Effector memory CD8-positive, alpha-beta T cell (primary cell): ENCODE measurements around the gene EEFSEC.

Experiments used
- ATAC-seq: fragments of 150-1000 bp; cut with Tn5 transposase; replicated peaks from 2 replicates; pipeline ENCODE4 v1.10.0; 2021; ENCODE audit warnings: mild to moderate bottlenecking, moderate library complexity
- DNase-seq, 3 experiments: peaks; one replicate each; pipeline ENCODE4 v3.0.0; 2021
- H3K27ac Mint-ChIP-seq, 2 donors: one replicate each; pipeline ENCODE4 v1.8.0; 2022; ENCODE audit warnings: mild to moderate bottlenecking in 2 of 2, mixed read lengths in 2 of 2, moderate library complexity in 2 of 2
- H3K27me3 Mint-ChIP-seq, 2 donors: one replicate each; pipeline ENCODE4 v1.8.0; 2022; ENCODE audit warnings: mixed read lengths in 2 of 2
- H3K36me3 Mint-ChIP-seq: one replicate; pipeline ENCODE4 v1.8.0; 2022; ENCODE audit warnings: mild to moderate bottlenecking, moderate library complexity, mixed read lengths; ENCODE audit not compliant: insufficient read depth
- H3K4me1 Mint-ChIP-seq, 2 donors: one replicate each; pipeline ENCODE4 v1.8.0; 2022; ENCODE audit warnings: low read depth in 2 of 2, mixed read lengths in 2 of 2
- H3K4me3 Mint-ChIP-seq, 2 donors: one replicate each; pipeline ENCODE4 v1.8.0; 2022; ENCODE audit warnings: mild to moderate bottlenecking in 2 of 2, mixed read lengths in 2 of 2, moderate library complexity in 2 of 2
- H3K9me3 Mint-ChIP-seq, 2 donors: one replicate each; pipeline ENCODE4 v1.8.0; 2022; ENCODE audit warnings: mixed read lengths in 2 of 2

Gene EEFSEC

GRCh38 chr3:128426128-128426921, 273.0 kb downstream of the EEFSEC start:
- H3K27me3 Mint-ChIP-seq: peaks cover 26 to 44% of the 10 kb centered on the region in 2 donors
- ATAC-seq: peak; percentile 91
- H3K27ac Mint-ChIP-seq: no peak overlapping the region
- peak; percentile 30 to 62 (median 62) for DNase-seq
- H3K4me1 Mint-ChIP-seq: no peaks in the 10 kb centered on the region
- H3K4me3 Mint-ChIP-seq: no peak overlapping the region
- H3K36me3 Mint-ChIP-seq: peaks cover 2% of the 10 kb centered on the region
- no peaks in the 10 kb centered on the region for H3K9me3 Mint-ChIP-seq

GRCh38 chr3:128427175-128427857, 274.0 kb downstream of the EEFSEC start:
- no peaks in the 10 kb centered on the region for H3K9me3 Mint-ChIP-seq
- peak overlapping the region in 1 of 2 donors; percentile 23 for H3K27ac Mint-ChIP-seq
- H3K36me3 Mint-ChIP-seq: peaks cover 9% of the 10 kb centered on the region
- ATAC-seq (no peak), DNase-seq (no peak)
- peaks cover 0 to 8% of the 10 kb centered on the region in 2 donors for H3K4me1 Mint-ChIP-seq
- peak overlapping the region in 1 of 2 donors; percentile 22 for H3K4me3 Mint-ChIP-seq
- peaks cover 36 to 54% of the 10 kb centered on the region in 2 donors for H3K27me3 Mint-ChIP-seq

- Mint-ChIP-seq H3K4me1 (peaks cover 0 to 10% of the 10 kb centered on the region in 2 donors), H3K9me3 (no peaks in the 10 kb centered on the region), H3K36me3 (peaks cover 9% of the 10 kb centered on the region), H3K27ac (no peak overlapping the region), H3K4me3 (peak overlapping the region in 1 of 2 donors; percentile 22), H3K27me3 (peaks cover 39 to 60% of the 10 kb centered on the region in 2 donors)
- ATAC-seq (no peak), DNase-seq (no peak)
Measured at GRCh38 chr3:128427872-128428822, 274.9 kb downstream of the EEFSEC start.

GRCh38 chr3:128429275-128429674, 276.0 kb downstream of the EEFSEC start:
- peaks cover 8% of the 10 kb centered on the region for H3K36me3 Mint-ChIP-seq
- peaks cover 0 to 10% of the 10 kb centered on the region in 2 donors for H3K4me1 Mint-ChIP-seq
- no peaks in the 10 kb centered on the region for H3K9me3 Mint-ChIP-seq
- no peak overlapping the region for H3K27ac Mint-ChIP-seq
- ATAC-seq (no peak), DNase-seq (no peak)
- no peak overlapping the region for H3K4me3 Mint-ChIP-seq
- peaks cover 46 to 71% of the 10 kb centered on the region in 2 donors for H3K27me3 Mint-ChIP-seq

GRCh38 chr3:128429751-128430150, 276.5 kb downstream of the EEFSEC start:
- DNase-seq (no peak), ATAC-seq (no peak)
- Mint-ChIP-seq H3K36me3 (peaks cover 8% of the 10 kb centered on the region), H3K4me3 (no peak overlapping the region), H3K27me3 (peaks cover 46 to 71% of the 10 kb centered on the region in 2 donors), H3K9me3 (no peaks in the 10 kb centered on the region), H3K4me1 (peaks cover 0 to 10% of the 10 kb centered on the region in 2 donors), H3K27ac (no peak overlapping the region)

- no peaks in the 10 kb centered on the region for H3K9me3 Mint-ChIP-seq
Measured at GRCh38 chr3:128430301-128430700, 277.0 kb downstream of the EEFSEC start.

GRCh38 chr3:128430731-128431130, 277.4 kb downstream of the EEFSEC start:
- ATAC-seq (no peak), DNase-seq (no peak)
- Mint-ChIP-seq H3K36me3 (peaks cover 8% of the 10 kb centered on the region), H3K4me3 (no peak overlapping the region), H3K9me3 (no peaks in the 10 kb centered on the region), H3K27ac (no peak overlapping the region), H3K4me1 (peaks cover 0 to 10% of the 10 kb centered on the region in 2 donors), H3K27me3 (peaks cover 46 to 78% of the 10 kb centered on the region in 2 donors)

More at GRCh38 chr3:128430301-128430700, 277.0 kb downstream of the EEFSEC start:
- DNase-seq: no peak
- no peak for ATAC-seq
- Mint-ChIP-seq H3K27me3 (peaks cover 46 to 74% of the 10 kb centered on the region in 2 donors), H3K36me3 (peaks cover 8% of the 10 kb centered on the region), H3K4me3 (no peak overlapping the region), H3K27ac (no peak overlapping the region), H3K4me1 (peaks cover 0 to 10% of the 10 kb centered on the region in 2 donors)

- Mint-ChIP-seq H3K9me3 (no peaks in the 10 kb centered on the region), H3K4me3 (peak overlapping the region; percentile 2 to 11), H3K36me3 (peaks cover 8% of the 10 kb centered on the region), H3K27ac (no peak overlapping the region), H3K27me3 (peaks cover 46 to 90% of the 10 kb centered on the region in 2 donors), H3K4me1 (peaks cover 0 to 10% of the 10 kb centered on the region in 2 donors)
- DNase-seq (no peak), ATAC-seq (no peak)
Measured at GRCh38 chr3:128431803-128432300, 278.6 kb downstream of the EEFSEC start.

GRCh38 chr3:128432301-128432970, 279.2 kb downstream of the EEFSEC start:
- peaks cover 46 to 87% of the 10 kb centered on the region in 2 donors for H3K27me3 Mint-ChIP-seq
- no peak for ATAC-seq

GRCh38 chr3:128432971-128433836, 279.9 kb downstream of the EEFSEC start:
- H3K36me3 Mint-ChIP-seq: peaks cover 8% of the 10 kb centered on the region
- H3K4me1 Mint-ChIP-seq: peaks cover 0 to 10% of the 10 kb centered on the region in 2 donors
- H3K27ac Mint-ChIP-seq: no peak overlapping the region
- no peak for DNase-seq
- no peak overlapping the region for H3K4me3 Mint-ChIP-seq
- H3K27me3 Mint-ChIP-seq: peaks cover 42 to 80% of the 10 kb centered on the region in 2 donors
- H3K9me3 Mint-ChIP-seq: no peaks in the 10 kb centered on the region
- no peak for ATAC-seq

More at GRCh38 chr3:128432301-128432970, 279.2 kb downstream of the EEFSEC start:
- Mint-ChIP-seq H3K9me3 (no peaks in the 10 kb centered on the region), H3K36me3 (peaks cover 8% of the 10 kb centered on the region), H3K4me3 (peak overlapping the region; percentile 2 to 11), H3K4me1 (peaks cover 0 to 10% of the 10 kb centered on the region in 2 donors), H3K27ac (no peak overlapping the region)
- no peak for DNase-seq

- Mint-ChIP-seq H3K27me3 (peaks cover 43 to 80% of the 10 kb centered on the region in 2 donors), H3K4me1 (peaks cover 0 to 10% of the 10 kb centered on the region in 2 donors), H3K9me3 (no peaks in the 10 kb centered on the region), H3K27ac (no peak overlapping the region), H3K36me3 (peaks cover 8% of the 10 kb centered on the region), H3K4me3 (no peak overlapping the region)
- no peak for DNase-seq
- ATAC-seq: no peak
Measured at GRCh38 chr3:128433837-128434165, 280.5 kb downstream of the EEFSEC start.

- Mint-ChIP-seq H3K36me3 (peaks cover 8% of the 10 kb centered on the region), H3K4me3 (no peak overlapping the region), H3K9me3 (no peaks in the 10 kb centered on the region), H3K27ac (no peak overlapping the region), H3K27me3 (peaks cover 50 to 80% of the 10 kb centered on the region in 2 donors), H3K4me1 (peaks cover 0 to 10% of the 10 kb centered on the region in 2 donors)
- ATAC-seq (no peak), DNase-seq (no peak)
Measured at GRCh38 chr3:128434524-128434923, 281.2 kb downstream of the EEFSEC start.
